GM12878 (cell line): ENCODE results near the gene EOMES. TPM values are rescaled to one million over a fixed set of nuclear protein-coding genes. Genes with fewer than 3 reads are reported as not detected.

Experiments
- ESRRA ChIP-seq: IDR thresholded peaks from 2 replicates; pipeline ENCODE4 v1.6.1; 2012; ENCODE audit warnings: mild to moderate bottlenecking, low read length, improper control_type of control experiment
- HCFC1 ChIP-seq: fragments of 150-350 bp; IDR thresholded peaks from 2 replicates; pipeline ENCODE4 v1.6.1; 2014; ENCODE audit warnings: low read length
- IKZF2 ChIP-seq, 2 experiments: fragments of 450-650 bp; IDR thresholded peaks; 2 replicates each; pipeline ENCODE4 v1.6.1; 2017; ENCODE audit warnings: mild to moderate bottlenecking in 2 of 2, moderate library complexity in 2 of 2
- IRF3 ChIP-seq: fragments of 450-650 bp; IDR thresholded peaks from 2 replicates; pipeline ENCODE4 v1.6.1; 2014; ENCODE audit warnings: mild to moderate bottlenecking
- MXI1 ChIP-seq: fragments of 150-350 bp; IDR thresholded peaks from 2 replicates; pipeline ENCODE4 v1.6.1; 2011; ENCODE audit warnings: low read depth, mild to moderate bottlenecking, inconsistent platforms, low read length, improper control_type of control experiment
- NFXL1 ChIP-seq: fragments of 450-650 bp; IDR thresholded peaks from 2 replicates; pipeline ENCODE4 v1.6.1; 2017; ENCODE audit warnings: antibody characterized with exemption, mild to moderate bottlenecking, borderline replicate concordance
- POLR2A ChIP-seq: IDR thresholded peaks from 2 replicates; pipeline ENCODE4 v1.6.1; 2011; ENCODE audit warnings: low read depth, mild to moderate bottlenecking, low read length
- RAD21 ChIP-seq: IDR thresholded peaks from 2 replicates; pipeline ENCODE4 v1.6.1; 2011; ENCODE audit warnings: mild to moderate bottlenecking, low read depth, low read length, moderate library complexity; ENCODE audit not compliant: insufficient read depth
- SIX5 ChIP-seq: IDR thresholded peaks from 2 replicates; pipeline ENCODE4 v1.6.1; 2011; ENCODE audit warnings: mild to moderate bottlenecking, low read depth, low read length, moderate library complexity; ENCODE audit not compliant: severe bottlenecking
- SPI1 ChIP-seq: IDR thresholded peaks from 2 replicates; pipeline ENCODE4 v1.6.1; 2011; ENCODE audit warnings: low read depth, mild to moderate bottlenecking, low read length, moderate library complexity, borderline replicate concordance; ENCODE audit not compliant: insufficient read depth
- STAT3 ChIP-seq: IDR thresholded peaks from 2 replicates; pipeline ENCODE4 v1.6.1; 2011; ENCODE audit warnings: low read depth, low read length, improper control_type of control experiment
- TAF1 ChIP-seq: IDR thresholded peaks from 2 replicates; pipeline ENCODE4 v1.6.1; 2011; ENCODE audit warnings: mild to moderate bottlenecking, low read depth, low read length, borderline replicate concordance
- TCF7 ChIP-seq: IDR thresholded peaks from 2 replicates; pipeline ENCODE4 v1.6.1; 2014; ENCODE audit warnings: antibody characterized with exemption, borderline replicate concordance
- polyA plus RNA-seq, 11 experiments: library from polyadenylated mRNA; depleted of rRNA in 4 of 11; unstranded in 6 of 11; stranded (reverse) in 5 of 11; fragments of >200 nt; fragmentation: Nextera tagmentation in 4 of 11; fragmentation: Illumina TruSeq in 1 of 11; extraction: Ambion mirVana in 4 of 11; extraction: Trizol in 1 of 11; gene quantifications; 1 replicate in 1 of 11; 2 replicates in 10 of 11; pipeline versions ENCODE4 v1.2.1 to v1.2.3, GENCODE V29; 2011 to 2016; ENCODE audit warnings: inconsistent platforms in 2 of 11, missing spikeins in 2 of 11, low read depth in 1 of 11
- total RNA-seq, 4 experiments: library from RNA; depleted of rRNA in 3 of 4; stranded (reverse); fragments of >200 nt in 3 of 4; fragmentation: Illumina TruSeq in 1 of 4; extraction: Trizol in 1 of 4; gene quantifications; 2 replicates each; pipeline versions ENCODE4 v1.2.1 to v1.2.3, GENCODE V29; 2013 to 2021
- TF ChIP-seq, protein P1 (sequence below): IDR thresholded peaks from 2 replicates; pipeline ENCODE4 v1.6.1; 2012; ENCODE audit warnings: mild to moderate bottlenecking, low read depth, low read length
- TF ChIP-seq, protein P2 (sequence below): IDR thresholded peaks from 2 replicates; pipeline ENCODE4 v1.6.1; 2011; ENCODE audit warnings: low read depth, low read length, improper control_type of control experiment, borderline replicate concordance

EOMES gene
- total and polyA plus RNA-seq, 10 of the 15 experiments (the other 5 are each of a cell fraction or from before 2014, with no cell fraction given), result 1.5 to 178 (median 4.5) TPM

- TF ChIP-seq, protein P1, sequence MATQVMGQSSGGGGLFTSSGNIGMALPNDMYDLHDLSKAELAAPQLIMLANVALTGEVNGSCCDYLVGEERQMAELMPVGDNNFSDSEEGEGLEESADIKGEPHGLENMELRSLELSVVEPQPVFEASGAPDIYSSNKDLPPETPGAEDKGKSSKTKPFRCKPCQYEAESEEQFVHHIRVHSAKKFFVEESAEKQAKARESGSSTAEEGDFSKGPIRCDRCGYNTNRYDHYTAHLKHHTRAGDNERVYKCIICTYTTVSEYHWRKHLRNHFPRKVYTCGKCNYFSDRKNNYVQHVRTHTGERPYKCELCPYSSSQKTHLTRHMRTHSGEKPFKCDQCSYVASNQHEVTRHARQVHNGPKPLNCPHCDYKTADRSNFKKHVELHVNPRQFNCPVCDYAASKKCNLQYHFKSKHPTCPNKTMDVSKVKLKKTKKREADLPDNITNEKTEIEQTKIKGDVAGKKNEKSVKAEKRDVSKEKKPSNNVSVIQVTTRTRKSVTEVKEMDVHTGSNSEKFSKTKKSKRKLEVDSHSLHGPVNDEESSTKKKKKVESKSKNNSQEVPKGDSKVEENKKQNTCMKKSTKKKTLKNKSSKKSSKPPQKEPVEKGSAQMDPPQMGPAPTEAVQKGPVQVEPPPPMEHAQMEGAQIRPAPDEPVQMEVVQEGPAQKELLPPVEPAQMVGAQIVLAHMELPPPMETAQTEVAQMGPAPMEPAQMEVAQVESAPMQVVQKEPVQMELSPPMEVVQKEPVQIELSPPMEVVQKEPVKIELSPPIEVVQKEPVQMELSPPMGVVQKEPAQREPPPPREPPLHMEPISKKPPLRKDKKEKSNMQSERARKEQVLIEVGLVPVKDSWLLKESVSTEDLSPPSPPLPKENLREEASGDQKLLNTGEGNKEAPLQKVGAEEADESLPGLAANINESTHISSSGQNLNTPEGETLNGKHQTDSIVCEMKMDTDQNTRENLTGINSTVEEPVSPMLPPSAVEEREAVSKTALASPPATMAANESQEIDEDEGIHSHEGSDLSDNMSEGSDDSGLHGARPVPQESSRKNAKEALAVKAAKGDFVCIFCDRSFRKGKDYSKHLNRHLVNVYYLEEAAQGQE, result no peak
- TF ChIP-seq, protein P2, sequence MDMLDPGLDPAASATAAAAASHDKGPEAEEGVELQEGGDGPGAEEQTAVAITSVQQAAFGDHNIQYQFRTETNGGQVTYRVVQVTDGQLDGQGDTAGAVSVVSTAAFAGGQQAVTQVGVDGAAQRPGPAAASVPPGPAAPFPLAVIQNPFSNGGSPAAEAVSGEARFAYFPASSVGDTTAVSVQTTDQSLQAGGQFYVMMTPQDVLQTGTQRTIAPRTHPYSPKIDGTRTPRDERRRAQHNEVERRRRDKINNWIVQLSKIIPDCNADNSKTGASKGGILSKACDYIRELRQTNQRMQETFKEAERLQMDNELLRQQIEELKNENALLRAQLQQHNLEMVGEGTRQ, result no peak
- TF ChIP-seq MXI1, result 0 out of 2 replicates have a peak, but pooled peaks have one; percentile 24
- no peak for TF ChIP-seq NFXL1
- TF ChIP-seq ESRRA, result no peak
- TF ChIP-seq SIX5, result no peak
- TF ChIP-seq RAD21, result no peak
- no peak for TF ChIP-seq TAF1
- TF ChIP-seq SPI1, result no peak
- TF ChIP-seq STAT3, result no peak
- no peak for TF ChIP-seq TCF7
- no peak for TF ChIP-seq HCFC1
- no peak for TF ChIP-seq IRF3
- no peak for TF ChIP-seq POLR2A
- TF ChIP-seq IKZF2 (IDR thresholded peaks at IDR 0.05), result 0 out of 4 replicates have a peak, but pooled peaks of 1 of the 2 experiments have one; percentile 5
Observed at GRCh38 chr3:27723001-27723445, 900 bp upstream of the EOMES start (continued).
